HepG2 (cell line): ENCODE data around the gene PRTN3. TPM values are rescaled to one million over a fixed set of nuclear protein-coding genes. Genes with fewer than 3 reads are reported as not detected.
A peak's percentile ranks its signal among the peaks of the same experiment; 100 is the strongest.

Source experiments
- ATAC-seq: fragments of 200-7000 bp; cut with Tn5 transposase; 3 replicates; pipeline ENCODE4 v1.9.1; 2020; ENCODE audit warnings: mild to moderate bottlenecking, moderate library complexity
- BruUV-seq: library from RNA; stranded (reverse); fragments of 400-500 nt; replicated peaks from 2 replicates; lab custom pipeline; 2021; lab: Mats Ljungman, UMichigan
- CTCF ChIA-PET: fragments of 300-600 bp; formaldehyde crosslinking; extraction: SDS; loops from one replicate; lab custom pipeline; 2021; ENCODE audit warnings: low total read pairs, inconsistent platforms, low intra/inter-chr PET ratio; lab: Yijun Ruan, JAX
- POLR2A ChIA-PET: fragments of 350-600 bp; sonication (Branson Sonifier 250); formaldehyde crosslinking; loops from one replicate; lab custom pipeline; 2020; ENCODE audit warnings: antibody characterized with exemption, inconsistent platforms; lab: Yijun Ruan, JAX
- DNase-seq: peaks from one replicate; pipeline ENCODE4 v3.0.0-alpha.2; 2015; ENCODE audit warnings: low spot score
- FAIRE-seq: peaks from 3 replicates; lab custom pipeline; 2011; peaks lifted over from hg19 to GRCh38; lab: Jason Lieb, UNC
- H2AFZ ChIP-seq: one replicate; pipeline ENCODE4 v1.6.1; 2011; ENCODE audit warnings: low read length, inconsistent platforms
- H3K27ac ChIP-seq: fragments of 300-600 bp; 3 replicates; pipeline ENCODE4 v1.8.0; 2011; ENCODE audit warnings: mixed run types, mild to moderate bottlenecking, mixed read lengths, low read length, inconsistent platforms; ENCODE audit not compliant: insufficient read depth; ENCODE audit errors: extremely low read length
- H3K27me3 ChIP-seq, 2 experiments: fragments of 200-600 bp in 1 of 2; 2 replicates in 1 of 2; 3 replicates in 1 of 2; pipeline versions ENCODE4 v1.6.0 to v1.8.0; 2011; ENCODE audit warnings: low read length in 2 of 2, mild to moderate bottlenecking in 2 of 2, moderate library complexity in 2 of 2, inconsistent platforms in 1 of 2; ENCODE audit not compliant: insufficient read depth in 2 of 2, control insufficient read depth in 1 of 2
- H3K36me3 ChIP-seq, 2 experiments: fragments of 200-600 bp in 1 of 2; replicated peaks in 1 of 2; 2 replicates in 1 of 2; 3 replicates in 1 of 2; pipeline versions ENCODE4 v1.5.1 to v1.8.0; 2011; ENCODE audit warnings: low read length in 2 of 2, inconsistent platforms in 1 of 2; ENCODE audit not compliant: insufficient read depth in 2 of 2, control insufficient read depth in 1 of 2
- H3K4me1 ChIP-seq: 2 replicates; pipeline ENCODE4 v1.5.1; 2012; ENCODE audit warnings: low read length, inconsistent platforms; ENCODE audit not compliant: insufficient read depth
- H3K4me2 ChIP-seq: 2 replicates; pipeline ENCODE4 v1.6.0; 2011; ENCODE audit warnings: low read depth, low read length, inconsistent platforms
- H3K4me3 ChIP-seq, 3 experiments: fragments of 200-600 bp in 1 of 3; sonication (generic), shearing (Covaris generic) in 1 of 3; replicated peaks in 1 of 3; 2 replicates each; pipeline ENCODE4 v1.5.1; 2011 to 2016; ENCODE audit warnings: low read length in 3 of 3, inconsistent platforms in 2 of 3, low read depth in 2 of 3, mild to moderate bottlenecking in 2 of 3, control low read depth in 1 of 3, mixed read lengths in 1 of 3; ENCODE audit not compliant: insufficient read depth in 1 of 3
- H3K79me2 ChIP-seq: one replicate; pipeline ENCODE4 v1.6.1; 2011; ENCODE audit warnings: low read length, inconsistent platforms; ENCODE audit not compliant: insufficient read depth
- H3K9ac ChIP-seq: 2 replicates; pipeline ENCODE4 v1.6.0; 2011; ENCODE audit warnings: mild to moderate bottlenecking, low read depth, low read length, inconsistent platforms; ENCODE audit not compliant: insufficient read depth
- H3K9me3 ChIP-seq: 2 replicates; pipeline ENCODE4 v1.5.1; 2012; ENCODE audit warnings: mild to moderate bottlenecking, low read length
- H4K20me1 ChIP-seq: 2 replicates; pipeline ENCODE4 v1.6.0; 2011; ENCODE audit warnings: inconsistent platforms, mild to moderate bottlenecking, low read length, moderate library complexity; ENCODE audit not compliant: insufficient read depth
- POLR2A ChIP-seq, 2 experiments: IDR thresholded peaks; 2 replicates each; pipeline ENCODE4 v1.6.1; 2011; ENCODE audit warnings: low read depth in 2 of 2, low read length in 2 of 2, mild to moderate bottlenecking in 1 of 2, moderate library complexity in 1 of 2; ENCODE audit not compliant: insufficient read depth in 1 of 2
- ZNF678 ChIP-seq: sonication (generic); formaldehyde crosslinking; IDR thresholded peaks from 2 replicates; pipeline ENCODE4 v1.4.0; 2020; ENCODE audit warnings: mild to moderate bottlenecking, missing genetic modification reagents
- ZNF766 ChIP-seq: sonication (generic); formaldehyde crosslinking; IDR thresholded peaks from 2 replicates; pipeline ENCODE4 v1.5.0; 2020; ENCODE audit warnings: missing genetic modification reagents, borderline replicate concordance
- ZSCAN22 ChIP-seq: sonication (generic); formaldehyde crosslinking; IDR thresholded peaks from 2 replicates; pipeline ENCODE4 v1.4.0; 2020; ENCODE audit warnings: mild to moderate bottlenecking, missing genetic modification reagents
- WGBS: methylation state at CpG from one replicate; pipeline ENCODE4 v1.1.6; 2017; ENCODE audit warnings: low lambda C conversion rate; 5-methylcytosine and 5-hydroxymethylcytosine counted together
- in situ Hi-C: cut with HindIII; loops from 2 replicates; pipeline ENCODE4 v1.10.0; 2017; ENCODE audit warnings: low pct_unique_long_range_greater_than_20kb; ENCODE audit not compliant: extremely low pct_ligation_motif_present
- intact Hi-C: fragments of 100-400 bp; cut with micrococcal nuclease; formaldehyde crosslinking; loops from one replicate; pipeline ENCODE4 v1.10.0; 2022; ENCODE audit not compliant: unreplicated experiment
- polyA plus RNA-seq, 8 experiments: library from polyadenylated mRNA; depleted of rRNA in 3 of 8; stranded (reverse) in 7 of 8; unstranded in 1 of 8; fragments of >200 nt; fragmentation: Illumina TruSeq in 4 of 8; extraction: Trizol in 4 of 8; gene quantifications; 2 replicates each; pipeline versions ENCODE4 v1.2.1 to v1.2.3, GENCODE V29; 2011 to 2016; ENCODE audit warnings: low read depth in 4 of 8, missing spikeins in 1 of 8, mixed read lengths in 1 of 8; ENCODE audit not compliant: insufficient read depth in 1 of 8
- total RNA-seq, 5 experiments: library from RNA; depleted of rRNA; stranded (reverse); fragments of >200 nt; fragmentation: Illumina TruSeq; extraction: Trizol; gene quantifications; 2 replicates each; pipeline ENCODE4 v1.2.3, GENCODE V29; 2016; ENCODE audit warnings: low read depth in 1 of 5
- TF ChIP-seq, protein P1 (sequence below): sonication (generic); formaldehyde crosslinking; IDR thresholded peaks from 2 replicates; pipeline ENCODE4 v1.5.0; 2020; ENCODE audit warnings: mild to moderate bottlenecking, missing genetic modification reagents

PRTN3 gene
- total and polyA plus RNA-seq, 2 of the 13 experiments (the other 11 are each of a cell fraction or from before 2014, with no cell fraction given), result not detected

DNA sequence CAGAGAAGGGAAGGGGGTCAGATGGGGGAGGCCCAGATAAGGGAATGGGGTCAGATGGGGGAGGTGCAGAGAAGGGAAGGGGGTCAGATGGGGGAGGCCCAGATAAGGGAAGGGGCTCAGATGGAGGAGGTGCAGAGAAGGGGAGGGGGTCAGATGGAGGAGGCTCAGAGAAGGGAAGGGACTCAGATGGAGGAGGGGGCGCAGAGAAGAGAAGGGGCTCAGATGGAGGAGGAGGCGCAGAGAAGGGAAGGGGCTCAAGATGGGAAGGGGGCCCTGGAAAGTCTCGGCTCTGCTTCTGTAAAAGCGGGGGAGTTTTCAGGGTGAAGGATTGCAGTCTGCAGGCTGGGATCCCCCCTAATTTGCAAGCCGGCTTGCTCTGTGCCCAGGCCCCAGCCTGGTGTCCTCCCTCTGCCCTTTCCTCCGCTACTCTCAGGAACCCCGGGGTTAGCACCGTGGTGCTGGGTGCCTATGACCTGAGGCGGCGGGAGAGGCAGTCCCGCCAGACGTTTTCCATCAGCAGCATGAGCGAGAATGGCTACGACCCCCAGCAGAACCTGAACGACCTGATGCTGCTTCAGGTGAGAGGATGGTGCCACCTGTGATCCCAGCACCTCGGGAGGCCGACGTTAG, 11.6 kb upstream of the PRTN3 start:
- no peak for FAIRE-seq
- H3K4me1 ChIP-seq, result peaks cover 14% of the 10 kb centered on the region

More for the DNA sequence above, 11.6 kb upstream of the PRTN3 start:
- H3K9ac ChIP-seq, result no peak overlapping the region
- DNase-seq (no peak), ATAC-seq (no peak)
- WGBS, result 64% methylated on average over 12 of the region's 18 CpGs
- ChIA-PET CTCF (no interaction called here), POLR2A (no interaction called here)
- in situ Hi-C loops (no loop called here), intact Hi-C loops (no loop called here)
- no peak overlapping the region for H2AFZ ChIP-seq
- no peaks in the 10 kb centered on the region for H3K36me3 ChIP-seq
- no peaks in the 10 kb centered on the region for H3K79me2 ChIP-seq
- no peaks in the 10 kb centered on the region for H4K20me1 ChIP-seq
- no TSS peak for BruUV-seq
- H3K4me2 ChIP-seq, result no peak overlapping the region
- TF ChIP-seq, protein P1, sequence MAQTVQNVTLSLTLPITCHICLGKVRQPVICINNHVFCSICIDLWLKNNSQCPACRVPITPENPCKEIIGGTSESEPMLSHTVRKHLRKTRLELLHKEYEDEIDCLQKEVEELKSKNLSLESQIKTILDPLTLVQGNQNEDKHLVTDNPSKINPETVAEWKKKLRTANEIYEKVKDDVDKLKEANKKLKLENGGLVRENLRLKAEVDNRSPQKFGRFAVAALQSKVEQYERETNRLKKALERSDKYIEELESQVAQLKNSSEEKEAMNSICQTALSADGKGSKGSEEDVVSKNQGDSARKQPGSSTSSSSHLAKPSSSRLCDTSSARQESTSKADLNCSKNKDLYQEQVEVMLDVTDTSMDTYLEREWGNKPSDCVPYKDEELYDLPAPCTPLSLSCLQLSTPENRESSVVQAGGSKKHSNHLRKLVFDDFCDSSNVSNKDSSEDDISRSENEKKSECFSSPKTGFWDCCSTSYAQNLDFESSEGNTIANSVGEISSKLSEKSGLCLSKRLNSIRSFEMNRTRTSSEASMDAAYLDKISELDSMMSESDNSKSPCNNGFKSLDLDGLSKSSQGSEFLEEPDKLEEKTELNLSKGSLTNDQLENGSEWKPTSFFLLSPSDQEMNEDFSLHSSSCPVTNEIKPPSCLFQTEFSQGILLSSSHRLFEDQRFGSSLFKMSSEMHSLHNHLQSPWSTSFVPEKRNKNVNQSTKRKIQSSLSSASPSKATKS (CRISPR knock-in tag), result no peak
- no peak for TF ChIP-seq POLR2A (IDR thresholded peaks at IDR 0.05; ENCODE audit: insufficient read depth in 1 of 2, low read depth in 2 of 2, low read length in 2 of 2)
- TF ChIP-seq ZNF766 (CRISPR knock-in tag), result no peak
- peak; percentile 96 for TF ChIP-seq ZSCAN22
- no peak for TF ChIP-seq ZNF678 (CRISPR knock-in tag)
- peaks cover 11 to 40% of the 10 kb centered on the region in 2 experiments for H3K27me3 ChIP-seq
- no peak overlapping the region for H3K27ac ChIP-seq
- H3K9me3 ChIP-seq, result no peaks in the 10 kb centered on the region
- no peak overlapping the region for H3K4me3 ChIP-seq
